A673 (cell line): ENCODE data around the gene HNMT. TPM values are rescaled to one million over a fixed set of nuclear protein-coding genes. Genes with fewer than 3 reads are reported as not detected.
"Not testable (repeated sequence)": the region's sequence is repeated elsewhere in the genome, so short reads cannot be mapped to it uniquely, and the experiment has no call there.

Experiments used
- Bru-seq: library from RNA; stranded (reverse); fragments of 400-500 nt; gene quantifications from one replicate; lab custom pipeline; 2021; lab: Mats Ljungman, UMichigan
- BruChase-seq, 2 experiments: library from RNA; stranded (reverse); fragments of 400-500 nt; gene quantifications; one replicate each; lab custom pipeline; 2021; lab: Mats Ljungman, UMichigan
- BruUV-seq: library from RNA; stranded (reverse); fragments of 400-500 nt; replicated peaks from 2 replicates; lab custom pipeline; 2021; lab: Mats Ljungman, UMichigan
- CTCF ChIA-PET: fragments of 300-600 bp; sonication (Branson Sonifier 250); formaldehyde crosslinking; loops from one replicate; lab custom pipeline; 2022; ENCODE audit warnings: antibody characterized with exemption; lab: Charles Lee
- POLR2A ChIA-PET: fragments of 300-600 bp; sonication (Branson Sonifier 250); formaldehyde crosslinking; loops from one replicate; lab custom pipeline; 2022; ENCODE audit warnings: antibody characterized with exemption; ENCODE audit not compliant: low non-redundant PET; lab: Charles Lee
- DNase-seq: peaks from one replicate; pipeline ENCODE4 v3.0.0-alpha.2; 2015; ENCODE audit warnings: low spot score
- H3K27ac ChIP-seq: fragments of 200-600 bp; sonication (generic); 2 replicates; pipeline ENCODE4 v1.5.1; 2016; ENCODE audit warnings: mixed run types, low read depth, mild to moderate bottlenecking, mixed read lengths, antibody characterized with exemption, low read length; ENCODE audit not compliant: poor library complexity, severe bottlenecking
- H3K27me3 ChIP-seq: fragments of 200-600 bp; sonication (generic); replicated peaks from 2 replicates; pipeline ENCODE4 v1.6.1; 2017; ENCODE audit warnings: mixed run types, low read depth, mild to moderate bottlenecking, mixed read lengths, antibody characterized with exemption, low read length; ENCODE audit not compliant: insufficient read depth, poor library complexity
- H3K36me3 ChIP-seq: fragments of 200-600 bp; sonication (generic); 2 replicates; pipeline ENCODE4 v1.6.1; 2016; ENCODE audit warnings: mixed run types, mild to moderate bottlenecking, mixed read lengths, antibody characterized with exemption, low read length; ENCODE audit not compliant: insufficient read depth, poor library complexity, severe bottlenecking
- H3K4me1 ChIP-seq: fragments of 200-600 bp; sonication (generic); 2 replicates; pipeline ENCODE4 v1.6.1; 2017; ENCODE audit warnings: mixed run types, mild to moderate bottlenecking, mixed read lengths, antibody characterized with exemption, low read length; ENCODE audit not compliant: insufficient read depth, poor library complexity, severe bottlenecking
- H3K4me3 ChIP-seq: fragments of 200-600 bp; sonication (generic); 2 replicates; pipeline ENCODE4 v1.5.1; 2016; ENCODE audit warnings: low read depth, mixed run types, mild to moderate bottlenecking, mixed read lengths, low read length; ENCODE audit not compliant: poor library complexity, severe bottlenecking
- H3K9me3 ChIP-seq: fragments of 200-600 bp; sonication (generic); 2 replicates; pipeline ENCODE4 v1.6.1; 2016; ENCODE audit warnings: mixed run types, low read depth, mild to moderate bottlenecking, mixed read lengths, antibody characterized with exemption, low read length; ENCODE audit not compliant: poor library complexity, severe bottlenecking
- CTCF ChIP-seq: fragments of 300-800, 200-600 bp; sonication (generic); conservative IDR thresholded peaks from 2 replicates; pipeline ENCODE4 v1.5.1; 2017; ENCODE audit warnings: low read depth, mild to moderate bottlenecking, antibody characterized with exemption, low read length, moderate library complexity, mixed read lengths
- EZH2 ChIP-seq: fragments of 200-600 bp; sonication (generic); IDR thresholded peaks from 2 replicates; pipeline ENCODE4 v1.6.1; 2017; ENCODE audit warnings: borderline replicate concordance, low read depth, mild to moderate bottlenecking, mixed read lengths, antibody characterized with exemption, low read length; ENCODE audit not compliant: poor library complexity, severe bottlenecking
- intact Hi-C: fragments of 100-400 bp; cut with micrococcal nuclease; formaldehyde crosslinking; loops from one replicate; pipeline ENCODE4 v1.10.0; 2022; ENCODE audit not compliant: unreplicated experiment
- long read RNA-seq: library from polyadenylated mRNA; stranded (forward); transcript quantifications from one replicate; pipeline ENCODE4 v2.0.0, GENCODE V29; 2022
- total RNA-seq: library from RNA; stranded (reverse); gene quantifications from 2 replicates; pipeline ENCODE4 v1.2.3, GENCODE V29; 2021

The HNMT gene
- 0.35 and 0.82 TPM in 2 replicates for total RNA-seq
- Bru-seq, nascent RNA: percentile 20 among the genes with signal in this experiment
- BruChase-seq, experiment 1, labeled RNA remaining after a 2-hour chase: percentile 8 among the genes with signal in this experiment
- BruChase-seq, experiment 2, labeled RNA remaining after a 6-hour chase: percentile 8 among the genes with signal in this experiment
- long read RNA-seq: 0 reads

- intact Hi-C loops: no loop called here
- peaks cover 11% of the 10 kb centered on the region for H3K4me1 ChIP-seq
- DNase-seq: peak; percentile 17
- ChIA-PET POLR2A (no interaction called here), CTCF (interaction anchor here (0.7 kb wide), 1 partner anchor 54 kb away, joined by 3 read pairs; no protein-coding TSS in a partner anchor)
- H3K36me3 ChIP-seq: no peaks in the 10 kb centered on the region
- H3K9me3 ChIP-seq: no peaks in the 10 kb centered on the region
- TF ChIP-seq CTCF: no peak
- TF ChIP-seq EZH2: no peak
- H3K27me3 ChIP-seq: no peaks in the 10 kb centered on the region
- no peak within 1 kb of the TSS for H3K4me3 ChIP-seq
- no TSS peak for BruUV-seq
- peak within 1 kb of the TSS; percentile 27 for H3K27ac ChIP-seq
Observed at GRCh38 chr2:137964066-137964858, at the start of gene HNMT. Gene HNMT (plus strand): TSS chr2:137964473. CDS start chr2:137964492, 19 bp downstream.

- Histone ChIP-seq H3K4me3 (no peak overlapping the region), H3K9me3 (no peaks in the 10 kb centered on the region), H3K27me3 (no peaks in the 10 kb centered on the region), H3K4me1 (no peaks in the 10 kb centered on the region), H3K27ac (no peak overlapping the region), H3K36me3 (no peaks in the 10 kb centered on the region)
- CTCF ChIA-PET: no interaction called here
- POLR2A ChIA-PET: no interaction called here
- DNase-seq: no peak
- intact Hi-C loops: no loop called here
- BruUV-seq: no TSS peak
- TF ChIP-seq CTCF (no peak), EZH2 (no peak)
Observed at GRCh38 chr2:137921105-137921880, 43.0 kb upstream of the HNMT start.

GRCh38 chr2:137922171-137922570, 42.1 kb upstream of the HNMT start:
- H3K27ac ChIP-seq, BruUV-seq, intact Hi-C loops, H3K9me3 ChIP-seq, POLR2A ChIA-PET, H3K4me3 ChIP-seq, H3K27me3 ChIP-seq, DNase-seq, H3K4me1 ChIP-seq, CTCF ChIA-PET, H3K36me3 ChIP-seq: not testable (repeated sequence)
